M059J (cell line): ENCODE measurements around the gene RBBP8NL. TPM values are rescaled to one million over a fixed set of nuclear protein-coding genes. Genes with fewer than 3 reads are reported as not detected.
A peak's percentile ranks its signal among the peaks of the same experiment; 100 is the strongest.
"Not testable (repeated sequence)": the region's sequence is repeated elsewhere in the genome, so short reads cannot be mapped to it uniquely, and the experiment has no call there.

Experiments
- DNase-seq: peaks from one replicate; pipeline ENCODE4 v3.0.0-alpha.2; 2012; ENCODE audit warnings: low read depth
- total RNA-seq: library from RNA; depleted of rRNA; stranded (reverse); fragments of >200 nt; shearing (Covaris generic); gene quantifications from 2 replicates; pipeline ENCODE4 v1.2.3, GENCODE V29; 2014

RBBP8NL gene
- total RNA-seq, 1 experiment from 2014 or later, result not detected

- no peak for DNase-seq
Measured at GRCh38 chr20:62374331-62375152, 52.8 kb downstream of the RBBP8NL start.

GRCh38 chr20:62373631-62374179 is 53.6 kb downstream of the RBBP8NL start:
- DNase-seq, result not testable (repeated sequence)

GRCh38 chr20:62372042-62372993 is 55.0 kb downstream of the RBBP8NL start:
- no peak for DNase-seq

GRCh38 chr20:62371588-62372041 is 55.7 kb downstream of the RBBP8NL start:
- DNase-seq, result no peak

GRCh38 chr20:62370807-62371587 is 56.3 kb downstream of the RBBP8NL start:
- DNase-seq, result peak; percentile 58

- DNase-seq, result peak; percentile 97
Measured at GRCh38 chr20:62370115-62370806, 57.1 kb downstream of the RBBP8NL start.

GRCh38 chr20:62369815-62370114 is 57.6 kb downstream of the RBBP8NL start:
- no peak for DNase-seq

GRCh38 chr20:62368976-62369814 is 58.1 kb downstream of the RBBP8NL start:
- peak; percentile 89 for DNase-seq

GRCh38 chr20:62368392-62368975 is 58.9 kb downstream of the RBBP8NL start:
- DNase-seq, result peak; percentile 64

- no peak for DNase-seq
Measured at GRCh38 chr20:62367633-62368391, 59.5 kb downstream of the RBBP8NL start.

- no peak for DNase-seq
Measured at GRCh38 chr20:62367136-62367632, 60.2 kb downstream of the RBBP8NL start, which contains the start of gene LAMA5. Gene LAMA5, minus strand, starts transcription at chr20:62367312. Its CDS starts 67 bp downstream, at chr20:62367245.

GRCh38 chr20:62366370-62367135 is 60.8 kb downstream of the RBBP8NL start:
- no peak for DNase-seq

- peak; percentile 84 for DNase-seq
Measured at GRCh38 chr20:62365814-62366369, 61.4 kb downstream of the RBBP8NL start.

GRCh38 chr20:62364911-62365736 is 62.2 kb downstream of the RBBP8NL start:
- DNase-seq, result peak; percentile 52

- DNase-seq, result no peak
Measured at GRCh38 chr20:62363920-62364851, 63.2 kb downstream of the RBBP8NL start.
